Right ventricle myocardium superior (tissue), 1 donor: Measurements from ENCODE around the gene CDH1. TPM values are rescaled to one million over a fixed set of nuclear protein-coding genes. Genes with fewer than 3 reads are reported as not detected.

ENCODE experiments used
- ATAC-seq: fragments of 200-7000 bp; cut with Tn5 transposase; one replicate; pipeline ENCODE4 v1.9.1; 2020; ENCODE audit warnings: mild to moderate bottlenecking; ENCODE audit not compliant: poor library complexity
- DNase-seq: peaks from one replicate; pipeline ENCODE4 v3.0.0-alpha.2; 2020
- intact Hi-C: fragments of 100-400 bp; cut with DNase I; formaldehyde crosslinking; loops from one replicate; pipeline ENCODE4 v1.11.2; 2022
- total RNA-seq: library from RNA; stranded (reverse); fragmentation: NEBNext Ultra II Directional; extraction: Animal tissue kit (Norgen Biotek cat#: 25700); gene quantifications from one replicate; pipeline ENCODE4 v1.2.1, GENCODE V29; 2021
- donor health status: DM: no; HTN: yes; CAD: no; lungs with severe emphysema.

CDH1 gene
- total RNA-seq, 1 donor from 2014 or later, result not detected

DNA sequence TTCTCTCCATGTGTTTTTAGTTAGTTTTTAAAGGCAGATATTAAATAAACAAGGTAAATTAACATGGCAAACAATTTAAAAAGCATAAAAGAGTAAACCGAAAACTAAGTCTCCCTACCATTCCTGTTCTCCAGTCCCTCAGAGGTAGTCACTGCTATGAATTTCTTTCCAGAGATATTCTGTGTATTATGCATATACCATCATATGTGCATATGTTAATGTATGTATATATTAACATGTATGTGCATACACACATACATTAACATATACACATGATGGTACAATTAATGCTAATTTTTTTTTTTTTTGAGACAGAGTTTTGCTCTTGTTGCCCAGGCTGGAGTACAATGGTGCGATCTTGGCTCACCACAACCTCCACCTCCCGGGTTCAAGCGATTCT, 138.8 kb downstream of the CDH1 start:
- ATAC-seq, result no peak
- intact Hi-C loops, result no loop called here
- no peak for DNase-seq

- intact Hi-C loops, result no loop called here
- ATAC-seq, result no peak
Measured at GRCh38 chr16:68883685-68884084, 146.6 kb downstream of the CDH1 start.

DNA sequence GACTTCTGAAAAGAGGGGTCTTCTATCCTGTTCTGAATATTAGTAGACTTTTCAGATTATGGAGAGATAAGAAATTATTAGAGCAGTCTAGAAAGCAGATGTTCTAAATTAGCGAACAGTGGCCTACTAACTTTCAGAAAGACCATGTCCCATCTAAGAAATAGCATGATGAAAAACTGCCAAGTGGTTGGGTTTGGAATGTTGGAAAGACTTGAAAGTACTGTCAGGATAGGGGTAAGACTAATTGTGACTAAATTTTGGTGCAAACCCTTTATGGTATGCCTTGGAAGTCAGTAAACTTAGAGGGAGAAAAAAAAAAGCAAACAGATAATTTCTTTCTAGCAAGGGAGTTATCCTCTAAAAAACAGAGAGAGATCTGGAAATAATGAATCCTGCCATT, 147.3 kb downstream of the CDH1 start:
- intact Hi-C loops, result no loop called here
- ATAC-seq (no peak), DNase-seq (no peak)

More at GRCh38 chr16:68883685-68884084, 146.6 kb downstream of the CDH1 start:
- no peak for DNase-seq

Other genes with a start within 250 kb of the CDH1 start
- 10.3 TPM for gene ZFP90, start 198.0 kb upstream of the CDH1 start, total RNA-seq
- not detected for gene CDH3, start 92.0 kb upstream of the CDH1 start, total RNA-seq
- gene TANGO6, start 106.2 kb downstream of the CDH1 start, total RNA-seq, result 8.4 TPM